KOPT-K1 (cell line): Measurements from ENCODE around the gene KLHL28.
"Not testable (repeated sequence)": the region's sequence is repeated elsewhere in the genome, so short reads cannot be mapped to it uniquely, and the experiment has no call there.

Experiments used
- H3K27ac ChIP-seq: fragments of 200-600 bp; sonication (generic); 2 replicates; pipeline ENCODE4 v1.5.1; 2016; ENCODE audit warnings: antibody characterized with exemption, mild to moderate bottlenecking, low read depth, low read length; ENCODE audit not compliant: poor library complexity, severe bottlenecking
- H3K36me3 ChIP-seq: fragments of 200-600 bp; sonication (generic); 2 replicates; pipeline ENCODE4 v1.5.1; 2017; ENCODE audit warnings: antibody characterized with exemption, mild to moderate bottlenecking, low read length, moderate library complexity; ENCODE audit not compliant: insufficient read depth
- H3K9me3 ChIP-seq: fragments of 200-600 bp; sonication (generic); 2 replicates; pipeline ENCODE4 v1.5.1; 2017; ENCODE audit warnings: antibody characterized with exemption, low read length, mild to moderate bottlenecking; ENCODE audit not compliant: insufficient read depth, poor library complexity, severe bottlenecking

The KLHL28 gene

GRCh38 chr14:44895716-44896115 is 66.0 kb downstream of the KLHL28 start:
- no peaks in the 10 kb centered on the region for H3K9me3 ChIP-seq
- no peak overlapping the region for H3K27ac ChIP-seq

GRCh38 chr14:44893535-44893934 is 68.2 kb downstream of the KLHL28 start:
- Histone ChIP-seq H3K27ac (no peak overlapping the region), H3K9me3 (no peaks in the 10 kb centered on the region), H3K36me3 (no peaks in the 10 kb centered on the region)

More at GRCh38 chr14:44895716-44896115, 66.0 kb downstream of the KLHL28 start:
- H3K36me3 ChIP-seq: no peaks in the 10 kb centered on the region

GRCh38 chr14:44891726-44892372 is 69.9 kb downstream of the KLHL28 start:
- H3K36me3 ChIP-seq, H3K9me3 ChIP-seq, H3K27ac ChIP-seq: not testable (repeated sequence)

GRCh38 chr14:44889595-44890471 is 71.9 kb downstream of the KLHL28 start:
- Histone ChIP-seq H3K9me3 (no peaks in the 10 kb centered on the region), H3K36me3 (no peaks in the 10 kb centered on the region), H3K27ac (no peak overlapping the region)

- H3K27ac ChIP-seq: no peak overlapping the region
- H3K36me3 ChIP-seq: no peaks in the 10 kb centered on the region
- H3K9me3 ChIP-seq: peaks cover 6% of the 10 kb centered on the region
Observed at GRCh38 chr14:44887596-44887955, 74.2 kb downstream of the KLHL28 start.

GRCh38 chr14:44886860-44887595 is 74.7 kb downstream of the KLHL28 start:
- no peak overlapping the region for H3K27ac ChIP-seq
- H3K36me3 ChIP-seq: no peaks in the 10 kb centered on the region
- H3K9me3 ChIP-seq: peaks cover 12% of the 10 kb centered on the region

- Histone ChIP-seq H3K9me3 (peaks cover 13% of the 10 kb centered on the region), H3K36me3 (no peaks in the 10 kb centered on the region), H3K27ac (no peak overlapping the region)
Observed at GRCh38 chr14:44880791-44881190, 81.0 kb downstream of the KLHL28 start.
